ENCODE results near the gene ZFP36L1.

The ZFP36L1 gene

DNA sequence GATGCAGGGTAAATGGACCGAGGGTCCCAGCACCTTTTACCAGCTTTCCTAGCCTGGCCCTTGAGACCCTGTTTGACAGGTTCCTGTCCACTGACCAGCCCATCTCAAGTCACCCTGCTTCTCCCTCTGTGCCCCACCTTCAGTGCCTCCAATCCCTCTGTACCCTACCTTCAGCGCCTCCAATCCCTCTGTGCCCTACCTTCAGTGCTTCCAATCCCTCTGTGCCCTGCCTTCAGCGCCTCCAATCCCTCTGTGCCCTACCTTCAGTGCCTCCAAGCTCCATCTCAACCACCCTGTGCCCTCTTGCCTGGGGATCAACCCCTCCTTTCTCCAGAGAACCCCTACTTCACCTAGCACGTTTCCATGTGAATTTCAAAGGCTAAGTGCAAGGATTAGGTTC is 54.3 kb downstream of the ZFP36L1 start:
- Histone ChIP-seq H3K27ac (ENCODE audit: low read depth, low read length) (no peak overlapping the region), H3K9me2 (replicated peaks; ENCODE audit: control insufficient read depth, low read length) (no peaks in the 10 kb centered on the region)
- TF ChIP-seq, protein P1, sequence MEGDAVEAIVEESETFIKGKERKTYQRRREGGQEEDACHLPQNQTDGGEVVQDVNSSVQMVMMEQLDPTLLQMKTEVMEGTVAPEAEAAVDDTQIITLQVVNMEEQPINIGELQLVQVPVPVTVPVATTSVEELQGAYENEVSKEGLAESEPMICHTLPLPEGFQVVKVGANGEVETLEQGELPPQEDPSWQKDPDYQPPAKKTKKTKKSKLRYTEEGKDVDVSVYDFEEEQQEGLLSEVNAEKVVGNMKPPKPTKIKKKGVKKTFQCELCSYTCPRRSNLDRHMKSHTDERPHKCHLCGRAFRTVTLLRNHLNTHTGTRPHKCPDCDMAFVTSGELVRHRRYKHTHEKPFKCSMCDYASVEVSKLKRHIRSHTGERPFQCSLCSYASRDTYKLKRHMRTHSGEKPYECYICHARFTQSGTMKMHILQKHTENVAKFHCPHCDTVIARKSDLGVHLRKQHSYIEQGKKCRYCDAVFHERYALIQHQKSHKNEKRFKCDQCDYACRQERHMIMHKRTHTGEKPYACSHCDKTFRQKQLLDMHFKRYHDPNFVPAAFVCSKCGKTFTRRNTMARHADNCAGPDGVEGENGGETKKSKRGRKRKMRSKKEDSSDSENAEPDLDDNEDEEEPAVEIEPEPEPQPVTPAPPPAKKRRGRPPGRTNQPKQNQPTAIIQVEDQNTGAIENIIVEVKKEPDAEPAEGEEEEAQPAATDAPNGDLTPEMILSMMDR (IDR thresholded peaks at IDR 0.05; ENCODE audit: low read depth, low read length, poor library complexity, severe bottlenecking) = no peak
- TF ChIP-seq EZH2phosphoT487 (IDR thresholded peaks at IDR 0.05; ENCODE audit: borderline replicate concordance, low read length) = no peak

More for the DNA sequence above, 54.3 kb downstream of the ZFP36L1 start:
- H3K79me2 ChIP-seq (ENCODE audit: control insufficient read depth, low read length) = no peaks in the 10 kb centered on the region
- H3K27me3 ChIP-seq (ENCODE audit: control insufficient read depth, low read length) = no peaks in the 10 kb centered on the region
- H3K36me3 ChIP-seq (ENCODE audit: control insufficient read depth, low read length) = no peaks in the 10 kb centered on the region
- no peak overlapping the region for H3K4me3 ChIP-seq (ENCODE audit: low read length)
- peaks cover 11% of the 10 kb centered on the region for H3K9me3 ChIP-seq (ENCODE audit: control insufficient read depth, insufficient read depth, low read length)
- H3F3A ChIP-seq (ENCODE audit: control insufficient read depth, insufficient read depth) = peaks cover 12% of the 10 kb centered on the region
- H4K20me1 ChIP-seq (ENCODE audit: control insufficient read depth, insufficient read depth, low read depth, low read length) = no peaks in the 10 kb centered on the region
- no peak overlapping the region for H3K4me2 ChIP-seq (ENCODE audit: low read length)
- peaks cover 67% of the 10 kb centered on the region for H3K4me1 ChIP-seq (ENCODE audit: control insufficient read depth, low read length)

All from DOHH2 (cell line).